Measurements from ENCODE around the gene NACC1. TPM values are rescaled to one million over a fixed set of nuclear protein-coding genes. Genes with fewer than 3 reads are reported as not detected.
A peak's percentile ranks its signal among the peaks of the same experiment; 100 is the strongest.

The NACC1 gene
- total and polyA plus RNA-seq, 11 donors, result 28.7 to 88.2 (median 42.0) TPM

DNA sequence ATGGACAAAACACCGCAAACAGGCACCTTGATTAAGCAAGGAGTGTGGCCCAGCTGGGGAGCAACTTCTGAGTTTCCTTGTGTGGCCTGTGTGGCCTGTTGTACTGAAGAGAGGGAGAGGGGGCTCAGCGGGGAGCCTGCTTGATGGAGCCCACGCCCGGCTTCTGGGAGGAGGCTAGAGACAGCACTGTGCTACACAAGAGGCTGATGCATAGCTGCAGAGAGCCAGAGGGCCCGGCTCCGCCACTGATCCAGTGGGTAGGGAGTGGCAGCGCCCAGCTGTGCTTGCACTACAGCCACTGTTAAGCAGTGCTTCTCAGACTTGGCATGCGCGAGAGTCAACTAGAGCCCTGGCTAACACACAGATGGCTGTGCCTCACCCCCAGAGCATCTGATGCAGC, 34.4 kb upstream of the NACC1 start:
- ATAC-seq (no peak), DNase-seq (no peak)
- intact Hi-C loops (cut with DNase I), result loop anchor here in 1 of 10 donors (1.0 kb wide), 1 partner anchor 20 kb away; no protein-coding TSS in a partner anchor
- H3K4me3 ChIP-seq, result no peak overlapping the region
- no peaks in the 10 kb centered on the region for H3K27me3 ChIP-seq
- TF ChIP-seq POLR2A (IDR thresholded peaks at IDR 0.05), result no peak
- peaks cover 4 to 54% (median 35%) of the 10 kb centered on the region in 12 donors for H3K4me1 ChIP-seq
- 67 to 96% (median 88%) methylated on average over 3 to 9 of the region's 9 CpGs for WGBS, 4 donors
- H3K36me3 ChIP-seq, result peaks cover 0 to 58% (median 20%) of the 10 kb centered on the region in 9 donors
- no peaks in the 10 kb centered on the region for H3K9me3 ChIP-seq
- peak overlapping the region in 2 of 12 donors; percentile 60 to 63 for H3K27ac ChIP-seq

DNA sequence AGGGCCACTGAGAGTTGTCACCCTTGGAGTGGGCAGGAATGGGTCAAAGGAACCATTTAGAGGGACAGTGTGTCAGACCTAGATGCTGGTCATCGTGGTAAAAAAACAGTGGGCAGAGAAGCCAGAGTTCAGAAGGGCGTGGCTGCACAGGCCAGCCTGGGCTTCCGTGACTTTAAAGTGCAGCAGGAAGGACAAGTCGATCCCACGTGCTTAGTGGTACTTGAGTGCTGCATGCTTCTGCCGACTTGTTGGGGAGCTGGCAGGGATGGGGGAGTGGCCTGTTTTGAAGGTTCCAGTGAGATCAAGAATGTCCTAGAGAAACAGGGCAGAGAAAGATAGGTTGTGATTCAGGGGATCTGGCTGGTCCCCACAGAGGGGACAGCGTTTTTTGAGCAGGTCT, 32.4 kb upstream of the NACC1 start:
- intact Hi-C loops (cut with DNase I), result no loop called here

DNA sequence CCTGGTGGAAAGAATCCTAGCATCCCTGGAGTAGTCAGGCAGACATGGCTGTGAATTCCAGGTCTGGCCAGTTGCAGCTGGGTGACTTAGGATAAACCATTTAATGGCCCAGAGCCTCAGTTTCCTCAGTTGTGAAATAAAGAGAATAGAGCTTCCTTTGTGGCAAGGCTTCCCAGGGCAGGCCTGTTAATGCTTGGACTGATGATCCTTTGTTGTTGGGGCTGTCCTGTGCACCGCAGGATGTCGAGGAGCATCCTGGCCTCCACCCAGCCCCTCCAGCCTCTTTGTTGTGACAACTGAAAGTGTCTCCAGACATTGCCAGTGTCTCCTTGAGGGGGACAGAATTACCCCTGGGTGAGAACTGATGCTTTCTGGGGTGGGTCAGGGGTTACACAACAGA, 31.7 kb upstream of the NACC1 start:
- H3K27ac ChIP-seq, result peak overlapping the region in 10 of 12 donors; percentile 1 to 64 (median 36)
- no peak for DNase-seq
- ATAC-seq, result no peak
- no peaks in the 10 kb centered on the region for H3K27me3 ChIP-seq
- peaks cover 0 to 59% (median 33%) of the 10 kb centered on the region in 12 donors for H3K4me1 ChIP-seq
- intact Hi-C loops (cut with DNase I), result no loop called here
- 40 to 70% (median 55%) methylated on average over 1 to 2 of the region's 2 CpGs for WGBS, 4 donors
- TF ChIP-seq, protein P1, sequence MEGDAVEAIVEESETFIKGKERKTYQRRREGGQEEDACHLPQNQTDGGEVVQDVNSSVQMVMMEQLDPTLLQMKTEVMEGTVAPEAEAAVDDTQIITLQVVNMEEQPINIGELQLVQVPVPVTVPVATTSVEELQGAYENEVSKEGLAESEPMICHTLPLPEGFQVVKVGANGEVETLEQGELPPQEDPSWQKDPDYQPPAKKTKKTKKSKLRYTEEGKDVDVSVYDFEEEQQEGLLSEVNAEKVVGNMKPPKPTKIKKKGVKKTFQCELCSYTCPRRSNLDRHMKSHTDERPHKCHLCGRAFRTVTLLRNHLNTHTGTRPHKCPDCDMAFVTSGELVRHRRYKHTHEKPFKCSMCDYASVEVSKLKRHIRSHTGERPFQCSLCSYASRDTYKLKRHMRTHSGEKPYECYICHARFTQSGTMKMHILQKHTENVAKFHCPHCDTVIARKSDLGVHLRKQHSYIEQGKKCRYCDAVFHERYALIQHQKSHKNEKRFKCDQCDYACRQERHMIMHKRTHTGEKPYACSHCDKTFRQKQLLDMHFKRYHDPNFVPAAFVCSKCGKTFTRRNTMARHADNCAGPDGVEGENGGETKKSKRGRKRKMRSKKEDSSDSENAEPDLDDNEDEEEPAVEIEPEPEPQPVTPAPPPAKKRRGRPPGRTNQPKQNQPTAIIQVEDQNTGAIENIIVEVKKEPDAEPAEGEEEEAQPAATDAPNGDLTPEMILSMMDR (IDR thresholded peaks at IDR 0.05), result no peak
- TF ChIP-seq POLR2A (IDR thresholded peaks at IDR 0.05), result no peak
- H3K9me3 ChIP-seq, result no peaks in the 10 kb centered on the region
- H3K4me3 ChIP-seq, result no peak overlapping the region
- H3K36me3 ChIP-seq, result peaks cover 0 to 68% (median 23%) of the 10 kb centered on the region in 9 donors

More for the DNA sequence above, 32.4 kb upstream of the NACC1 start:
- H3K4me1 ChIP-seq, result peaks cover 0 to 55% (median 28%) of the 10 kb centered on the region in 12 donors
- H3K9me3 ChIP-seq, result no peaks in the 10 kb centered on the region
- H3K4me3 ChIP-seq, result no peak overlapping the region
- peak in 1 of 5 donors; percentile 49 for DNase-seq
- no peaks in the 10 kb centered on the region for H3K27me3 ChIP-seq
- peaks cover 0 to 66% (median 23%) of the 10 kb centered on the region in 9 donors for H3K36me3 ChIP-seq
- 11 to 27% (median 18%) methylated on average over 7 of the region's 7 CpGs for WGBS, 4 donors
- H3K27ac ChIP-seq, result peak overlapping the region in 10 of 12 donors; percentile 1 to 64 (median 36)
- no peak for TF ChIP-seq POLR2A (IDR thresholded peaks at IDR 0.05)
- ATAC-seq, result peak; percentile 29 to 47 (median 36)

DNA sequence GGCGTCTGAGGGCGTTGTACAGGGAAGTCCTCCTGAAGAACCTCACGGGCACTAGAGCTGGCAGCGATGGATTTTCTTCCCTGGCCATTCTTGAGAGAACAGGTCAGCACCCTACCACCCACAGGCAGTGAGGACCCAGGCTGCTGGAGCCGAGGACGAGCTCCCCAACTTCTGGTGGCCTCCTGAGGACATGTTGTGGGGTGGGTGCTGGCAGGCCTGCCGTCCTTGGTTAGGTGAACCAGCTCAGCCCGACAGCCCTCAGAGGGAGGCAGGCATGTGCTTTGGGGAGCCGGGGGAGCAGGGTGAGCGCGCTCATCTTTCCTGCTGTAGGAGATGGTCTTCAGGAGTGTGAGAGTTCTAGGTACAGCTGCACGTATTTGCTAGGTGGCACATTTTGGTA, 30.8 kb upstream of the NACC1 start:
- ATAC-seq, result no peak
- peaks cover 0 to 61% (median 19%) of the 10 kb centered on the region in 9 donors for H3K36me3 ChIP-seq
- 91 to 96% (median 92%) methylated on average over 12 of the region's 12 CpGs for WGBS, 4 donors
- H3K4me1 ChIP-seq, result peaks cover 0 to 59% (median 33%) of the 10 kb centered on the region in 12 donors
- intact Hi-C loops (cut with DNase I), result no loop called here
- TF ChIP-seq, protein P1 (IDR thresholded peaks at IDR 0.05), result no peak
- peak overlapping the region in 1 of 12 donors; percentile 53 for H3K27ac ChIP-seq
- no peaks in the 10 kb centered on the region for H3K27me3 ChIP-seq
- no peak for DNase-seq
- H3K9me3 ChIP-seq, result no peaks in the 10 kb centered on the region
- H3K4me3 ChIP-seq, result no peak overlapping the region

DNA sequence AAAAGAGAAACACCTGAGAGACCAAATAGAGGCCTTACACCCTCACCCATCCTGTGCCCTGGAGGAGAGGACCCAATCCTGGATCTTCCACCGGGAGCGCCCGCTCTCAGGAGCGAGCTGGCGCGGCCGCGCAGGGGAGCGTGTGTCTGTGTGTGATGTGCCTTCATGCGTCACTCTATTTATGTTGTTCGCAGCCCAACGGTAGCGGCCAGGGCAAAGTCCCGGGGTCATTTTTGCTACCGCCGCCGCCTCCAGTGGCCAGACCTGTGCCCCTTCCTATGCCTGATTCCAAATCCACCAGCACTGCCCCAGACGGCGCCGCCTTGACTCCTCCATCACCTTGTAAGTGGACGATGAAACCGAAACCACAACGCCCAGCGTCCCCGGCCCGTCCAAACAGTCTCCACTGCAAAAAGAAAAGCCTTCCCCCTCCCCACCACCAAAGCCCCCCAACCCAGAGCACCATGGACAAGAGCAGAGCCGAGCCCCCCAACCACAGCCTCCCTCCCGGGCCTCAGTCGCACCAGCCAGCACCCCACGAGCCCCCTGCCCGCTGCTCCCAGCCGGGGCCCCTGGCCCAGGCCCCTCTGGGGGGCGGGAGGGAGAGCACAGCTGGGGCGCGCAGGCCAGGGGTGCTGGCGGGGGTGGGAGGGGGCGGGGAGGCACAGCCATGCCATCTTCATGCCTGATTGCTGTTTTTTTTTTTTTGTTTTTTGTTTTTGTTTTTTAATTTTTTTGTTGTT, 30.1 kb upstream of the NACC1 start:
- no peaks in the 10 kb centered on the region for H3K27me3 ChIP-seq
- DNase-seq, result no peak
- no peak overlapping the region for H3K27ac ChIP-seq
- TF ChIP-seq, protein P1 (IDR thresholded peaks at IDR 0.05), result no peak
- TF ChIP-seq POLR2A (IDR thresholded peaks at IDR 0.05), result no peak
- peaks cover 0 to 60% (median 38%) of the 10 kb centered on the region in 12 donors for H3K4me1 ChIP-seq
- 89 to 93% (median 91%) methylated on average over 34 to 37 of the region's 37 CpGs for WGBS, 4 donors
- no peaks in the 10 kb centered on the region for H3K9me3 ChIP-seq
- intact Hi-C loops (cut with DNase I), result loop anchor here in 1 of 10 donors (2.0 kb wide), 1 partner anchor 19 kb away; no protein-coding TSS in a partner anchor
- no peak overlapping the region for H3K4me3 ChIP-seq
- peaks cover 0 to 55% (median 19%) of the 10 kb centered on the region in 9 donors for H3K36me3 ChIP-seq
- ATAC-seq, result no peak

All from heart left ventricle (tissue), 16 donors.